Activated gamma-delta T cell treated with Interleukin-2 at 50 U/mL for 16 hours (primary cell): ENCODE data around the gene LRRN4CL.
"Not testable (repeated sequence)": the region's sequence is repeated elsewhere in the genome, so short reads cannot be mapped to it uniquely, and the experiment has no call there.

Experiments
- DNase-seq: peaks from one replicate; pipeline ENCODE4 v3.0.0-alpha.2; 2020

LRRN4CL gene

DNA sequence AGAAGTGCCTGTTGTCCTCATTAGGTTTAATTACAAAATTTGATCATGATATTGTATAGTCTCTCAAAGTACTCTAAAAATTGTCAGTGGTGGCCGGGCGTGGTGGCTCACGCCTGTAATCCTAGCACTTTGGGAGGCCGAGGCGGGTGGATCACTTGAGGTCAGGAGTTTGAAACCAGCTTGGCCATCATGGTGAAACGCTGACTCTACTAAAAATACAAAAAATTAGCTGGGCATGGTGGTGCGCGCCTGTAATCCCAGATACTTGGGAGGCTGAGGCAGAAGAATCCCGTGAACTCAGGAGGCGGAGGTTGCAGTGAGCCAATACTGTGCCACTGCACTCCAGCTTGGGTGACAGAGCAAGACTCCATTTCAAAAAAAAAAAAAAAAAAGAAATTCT lies 13.9 kb downstream of the LRRN4CL start:
- not testable (repeated sequence) for DNase-seq

DNA sequence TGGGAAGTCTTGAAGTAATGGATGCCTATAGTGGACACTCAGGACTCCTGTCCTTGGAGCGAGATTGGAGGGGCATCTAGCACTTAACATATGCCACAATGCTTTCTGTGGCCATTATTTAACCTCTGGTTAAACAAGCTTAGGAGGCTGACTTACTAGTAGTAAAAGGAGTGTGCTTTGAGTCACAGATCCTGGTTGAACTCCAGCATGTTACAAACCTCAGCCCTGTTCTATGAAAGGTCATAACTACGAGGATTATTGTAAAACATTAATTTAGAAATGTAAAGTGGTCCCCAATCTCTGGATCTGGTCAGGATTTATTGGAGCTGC lies 16.2 kb downstream of the LRRN4CL start:
- DNase-seq, result no peak

- peak; percentile 71 for DNase-seq
These were observed 17.5 kb downstream of the LRRN4CL start, which contains the start of the genes LBHD1 and UQCC3 for GRCh38 chr11:62671608-62672389. Gene LBHD1 (minus strand): TSS chr11:62672267. CDS start chr11:62670031, 2,236 bp downstream. Gene UQCC3 (plus strand): TSS chr11:62671673. CDS start chr11:62671746, 73 bp downstream.

- no peak for DNase-seq
These were observed 18.1 kb downstream of the LRRN4CL start for GRCh38 chr11:62671236-62671607.

- DNase-seq, result no peak
These were observed 19.7 kb downstream of the LRRN4CL start for GRCh38 chr11:62669420-62670161.

GRCh38 chr11:62667460-62667859 lies 21.9 kb downstream of the LRRN4CL start:
- no peak for DNase-seq

DNA sequence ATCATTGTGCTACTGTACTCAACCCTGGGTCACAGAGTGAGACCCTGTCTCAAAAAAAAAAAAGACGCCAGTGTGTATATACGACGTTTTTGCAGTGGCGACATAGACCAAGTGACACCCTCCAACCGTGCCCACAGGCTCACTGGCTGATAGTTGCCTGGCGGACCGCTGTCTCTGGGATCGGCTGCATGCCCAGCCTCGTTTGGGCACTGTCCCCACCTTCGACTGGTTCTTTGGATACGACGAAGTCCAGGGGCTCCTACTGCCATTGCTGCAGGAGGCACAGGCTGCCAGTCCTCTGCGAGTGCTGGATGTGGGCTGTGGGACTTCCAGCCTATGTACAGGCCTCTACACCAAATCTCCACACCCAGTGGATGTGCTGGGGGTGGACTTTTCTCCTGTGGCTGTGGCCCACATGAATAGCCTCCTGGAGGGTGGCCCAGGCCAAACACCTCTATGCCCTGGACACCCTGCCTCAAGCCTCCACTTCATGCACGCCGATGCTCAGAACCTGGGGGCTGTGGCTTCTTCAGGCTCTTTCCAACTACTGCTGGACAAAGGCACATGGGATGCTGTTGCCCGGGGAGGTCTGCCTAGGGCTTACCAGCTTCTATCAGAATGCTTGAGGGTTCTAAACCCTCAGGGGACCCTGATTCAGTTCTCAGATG lies 22.9 kb downstream of the LRRN4CL start:
- no peak for DNase-seq

DNA sequence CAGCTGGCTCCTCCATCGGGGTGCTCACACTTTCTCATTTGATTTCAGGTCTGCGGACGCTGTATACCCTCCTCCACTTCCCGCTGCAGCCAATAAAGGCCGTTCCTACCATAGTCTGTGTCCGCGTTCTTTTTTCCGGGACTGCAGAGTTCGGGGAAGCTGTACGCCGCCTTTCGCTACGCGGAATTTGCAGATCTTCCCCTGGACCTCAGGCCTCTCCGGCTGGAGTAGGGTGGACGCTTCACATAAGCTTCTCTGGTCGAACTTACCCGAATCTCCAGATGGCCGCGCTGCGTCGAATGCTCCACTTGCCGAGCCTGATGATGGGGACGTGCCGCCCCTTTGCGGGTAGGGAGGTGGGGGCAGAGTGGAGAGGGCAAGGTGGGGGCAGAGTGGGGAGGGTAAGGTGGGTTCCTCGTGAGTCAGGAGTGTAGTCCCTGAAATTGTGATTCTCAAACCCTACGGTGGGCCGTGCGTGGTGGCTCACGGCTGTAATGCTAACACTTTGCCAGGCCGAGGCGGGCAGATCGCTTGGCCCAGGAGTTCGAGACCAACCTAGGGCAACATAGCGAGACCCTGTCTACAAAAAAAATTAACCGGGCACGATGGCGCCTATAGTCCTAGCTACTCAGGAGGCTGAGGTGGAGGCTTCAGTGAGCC lies 23.6 kb downstream of the LRRN4CL start:
- DNase-seq, result peak; percentile 65

- peak; percentile 95 for DNase-seq
These were observed 24.2 kb downstream of the LRRN4CL start, which contains the start of the genes C11orf98 and CSKMT for GRCh38 chr11:62665075-62665598. Gene C11orf98 (minus strand): TSS chr11:62665210. CDS start chr11:62665169, 41 bp downstream. Gene CSKMT (plus strand): TSS chr11:62665312. CDS start chr11:62665880, 568 bp downstream.

DNA sequence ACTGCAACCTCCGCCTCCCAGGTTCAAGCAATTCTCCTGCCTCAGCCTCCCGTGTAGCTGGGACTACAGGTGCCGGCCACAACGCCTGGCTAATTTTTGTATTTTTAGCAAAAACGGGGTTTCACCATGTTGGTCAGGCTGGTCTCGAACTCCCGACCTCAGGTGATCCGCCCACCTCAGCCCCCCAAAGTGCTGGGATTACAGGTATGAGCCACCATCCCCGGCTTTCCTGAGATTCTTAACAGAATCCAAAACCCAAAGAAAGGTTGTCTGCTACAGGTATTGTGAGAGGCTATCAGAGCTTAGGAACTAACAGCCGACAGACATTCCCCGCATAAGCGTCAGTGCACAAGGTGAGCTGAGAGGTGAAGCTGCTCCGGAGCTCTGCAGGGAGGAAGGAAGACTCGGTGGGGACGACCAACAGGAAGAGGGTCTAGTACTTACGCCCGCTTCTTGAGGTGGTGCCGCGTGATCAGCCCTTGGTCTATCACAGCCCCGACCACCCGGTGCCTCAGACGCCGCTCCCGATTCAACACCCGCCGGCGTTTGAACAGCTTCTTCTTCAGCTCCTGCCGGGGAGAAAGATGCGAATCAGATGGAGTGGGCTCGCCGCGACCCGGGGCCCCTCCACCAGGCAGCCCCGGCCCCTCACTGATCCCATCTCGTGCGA lies 24.8 kb downstream of the LRRN4CL start:
- peak; percentile 53 for DNase-seq

DNA sequence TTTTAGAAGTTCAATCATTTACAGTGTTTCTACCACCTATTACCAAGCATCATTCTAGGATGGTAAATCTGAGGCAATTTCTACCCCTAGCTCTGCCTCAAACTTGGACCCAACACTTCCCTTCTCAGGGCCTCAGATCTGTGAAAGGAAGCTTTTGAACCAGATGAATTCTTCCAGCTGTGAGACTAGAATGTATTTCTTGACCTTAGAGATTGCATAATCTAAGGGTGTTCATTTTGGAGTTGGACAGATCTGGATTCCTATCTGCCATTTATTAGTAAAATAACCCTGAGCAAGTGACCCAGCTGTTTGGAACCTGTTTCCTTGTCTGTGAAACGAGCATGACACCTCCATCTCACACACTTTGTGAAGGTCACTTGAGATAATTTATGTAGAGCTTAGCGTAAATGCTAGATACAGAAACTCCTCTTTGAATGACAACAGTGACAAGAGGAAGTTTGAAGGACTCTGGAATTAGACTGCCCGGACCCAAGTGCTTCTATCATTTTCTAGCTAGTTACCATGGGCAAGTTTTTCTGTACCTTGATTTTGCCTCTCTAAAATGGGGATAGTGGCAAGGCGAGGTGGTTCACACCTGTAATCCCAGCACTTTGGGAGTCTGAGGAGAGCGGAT lies 32.4 kb downstream of the LRRN4CL start:
- DNase-seq, result no peak

- no peak for DNase-seq
These were observed 35.0 kb downstream of the LRRN4CL start for GRCh38 chr11:62654297-62654696.

- DNase-seq, result no peak
These were observed 36.9 kb downstream of the LRRN4CL start for GRCh38 chr11:62652161-62653006.

DNA sequence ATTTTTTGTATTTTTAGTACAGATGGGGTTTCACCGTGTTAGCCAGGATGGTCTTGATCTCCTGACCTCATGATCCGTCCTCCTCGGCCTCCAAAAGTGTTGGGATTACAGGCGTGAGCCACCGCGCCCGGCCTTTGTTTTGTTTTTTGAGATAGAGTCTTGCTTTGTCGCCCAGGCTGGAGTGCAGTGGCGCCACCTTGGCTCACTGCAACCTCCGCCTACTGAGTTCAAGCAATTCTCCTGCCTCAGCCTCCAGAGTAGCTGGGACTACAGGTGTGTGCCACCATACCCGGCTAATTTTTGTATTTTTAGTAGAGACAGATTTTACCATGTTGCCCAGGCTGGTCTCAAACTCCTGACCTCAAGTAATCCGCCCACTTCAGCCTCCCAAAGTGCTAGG lies 39.0 kb downstream of the LRRN4CL start:
- DNase-seq, result not testable (repeated sequence)

GRCh38 chr11:62649486-62649885 lies 39.8 kb downstream of the LRRN4CL start:
- no peak for DNase-seq

- no peak for DNase-seq
These were observed 40.4 kb downstream of the LRRN4CL start for GRCh38 chr11:62648967-62649364.

GRCh38 chr11:62648185-62648966 lies 41.0 kb downstream of the LRRN4CL start:
- no peak for DNase-seq

- DNase-seq, result no peak
These were observed 41.7 kb downstream of the LRRN4CL start for GRCh38 chr11:62647609-62648005.

GRCh38 chr11:62646825-62647608 lies 42.3 kb downstream of the LRRN4CL start:
- no peak for DNase-seq
